ENCODE results near the gene PTBP1. TPM values are rescaled to one million over a fixed set of nuclear protein-coding genes. Genes with fewer than 3 reads are reported as not detected.

The PTBP1 gene
- total and polyA plus RNA-seq, 9 of the 15 experiments (the other 6 are each of a cell fraction or from before 2014, with no cell fraction given) = 14.0 to 759 (median 234) TPM

- no peak for TF ChIP-seq HNRNPUL1 (IDR thresholded peaks at IDR 0.05; ENCODE audit: low read length)
- no peak for TF ChIP-seq DACH1 (IDR thresholded peaks at IDR 0.05; ENCODE audit: partially characterized antibody)
- TF ChIP-seq HES1 (IDR thresholded peaks at IDR 0.05; ENCODE audit: low read depth) = no peak
- peak; percentile 49 for TF ChIP-seq RBFOX2 (IDR thresholded peaks at IDR 0.05; ENCODE audit: low read depth, low read length)
- peak; percentile 74 for TF ChIP-seq POLR2G (IDR thresholded peaks at IDR 0.05; ENCODE audit: low read depth, low read length)
- 0 out of 2 replicates have a peak, but pooled peaks have one; percentile 6 for TF ChIP-seq POLR2A (conservative IDR thresholded peaks at IDR 0.05)
- TF ChIP-seq, protein P1, sequence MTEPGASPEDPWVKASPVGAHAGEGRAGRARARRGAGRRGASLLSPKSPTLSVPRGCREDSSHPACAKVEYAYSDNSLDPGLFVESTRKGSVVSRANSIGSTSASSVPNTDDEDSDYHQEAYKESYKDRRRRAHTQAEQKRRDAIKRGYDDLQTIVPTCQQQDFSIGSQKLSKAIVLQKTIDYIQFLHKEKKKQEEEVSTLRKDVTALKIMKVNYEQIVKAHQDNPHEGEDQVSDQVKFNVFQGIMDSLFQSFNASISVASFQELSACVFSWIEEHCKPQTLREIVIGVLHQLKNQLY (CRISPR knock-in tag; conservative IDR thresholded peaks at IDR 0.05) = no peak
- no peak for TF ChIP-seq MCM5 (IDR thresholded peaks at IDR 0.05; ENCODE audit: low read depth)
- no peak for TF ChIP-seq HDAC1 (IDR thresholded peaks at IDR 0.05)
- peak; percentile 43; the same call in 1 of the 2 replicates for TF ChIP-seq POLR2AphosphoS5 (IDR thresholded peaks at IDR 0.05; ENCODE audit: control insufficient read depth, insufficient read depth, low read depth, low read length)
- TF ChIP-seq RBM22 (IDR thresholded peaks at IDR 0.05; ENCODE audit: low read depth, low read length, poor library complexity, severe bottlenecking) = peak; percentile 80
- no peak for TF ChIP-seq SRSF1 (IDR thresholded peaks at IDR 0.05; ENCODE audit: low read depth, low read length)
- no peak for TF ChIP-seq ZNF224 (CRISPR knock-in tag; IDR thresholded peaks at IDR 0.05)
- TF ChIP-seq, protein P2, sequence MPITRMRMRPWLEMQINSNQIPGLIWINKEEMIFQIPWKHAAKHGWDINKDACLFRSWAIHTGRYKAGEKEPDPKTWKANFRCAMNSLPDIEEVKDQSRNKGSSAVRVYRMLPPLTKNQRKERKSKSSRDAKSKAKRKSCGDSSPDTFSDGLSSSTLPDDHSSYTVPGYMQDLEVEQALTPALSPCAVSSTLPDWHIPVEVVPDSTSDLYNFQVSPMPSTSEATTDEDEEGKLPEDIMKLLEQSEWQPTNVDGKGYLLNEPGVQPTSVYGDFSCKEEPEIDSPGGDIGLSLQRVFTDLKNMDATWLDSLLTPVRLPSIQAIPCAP (CRISPR knock-in tag; IDR thresholded peaks at IDR 0.05; ENCODE audit: borderline replicate concordance) = no peak
These were observed 11.1 kb downstream of the PTBP1 start (continued) for GRCh38 chr19:808423-808775.

Data from K562 (cell line).